HG02884 (cell line): Measurements from ENCODE around the gene MGLL.

ENCODE experiments used
- ATAC-seq: cut with Tn5 transposase; IDR thresholded peaks from one replicate; pipeline ENCODE4 v1.9.1; 2021; ENCODE audit warnings: mild to moderate bottlenecking, moderate library complexity; ENCODE audit not compliant: unreplicated experiment

Gene MGLL

GRCh38 chr3:127730666-127731295, 91.5 kb downstream of the MGLL start:
- ATAC-seq: no peak

DNA sequence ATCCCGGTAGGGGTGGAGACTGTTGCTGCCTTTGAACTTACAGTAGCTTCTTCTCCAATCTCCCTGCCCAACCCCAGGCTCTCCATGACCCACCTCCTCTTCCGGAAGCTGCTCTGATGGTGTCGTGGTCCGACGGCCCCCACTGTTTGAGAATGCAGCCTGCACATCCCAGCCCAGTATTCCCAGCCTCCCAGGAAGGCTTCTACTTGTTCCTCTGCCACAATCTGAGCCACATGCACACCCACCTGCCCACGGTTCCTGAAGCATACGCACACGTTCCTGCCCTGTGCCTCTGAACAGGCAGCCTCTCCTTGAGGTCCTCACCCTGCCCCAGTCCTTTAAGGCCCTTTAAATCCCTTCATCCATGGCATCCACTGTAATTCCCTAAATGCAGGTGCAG, 92.1 kb downstream of the MGLL start:
- ATAC-seq: no peak

DNA sequence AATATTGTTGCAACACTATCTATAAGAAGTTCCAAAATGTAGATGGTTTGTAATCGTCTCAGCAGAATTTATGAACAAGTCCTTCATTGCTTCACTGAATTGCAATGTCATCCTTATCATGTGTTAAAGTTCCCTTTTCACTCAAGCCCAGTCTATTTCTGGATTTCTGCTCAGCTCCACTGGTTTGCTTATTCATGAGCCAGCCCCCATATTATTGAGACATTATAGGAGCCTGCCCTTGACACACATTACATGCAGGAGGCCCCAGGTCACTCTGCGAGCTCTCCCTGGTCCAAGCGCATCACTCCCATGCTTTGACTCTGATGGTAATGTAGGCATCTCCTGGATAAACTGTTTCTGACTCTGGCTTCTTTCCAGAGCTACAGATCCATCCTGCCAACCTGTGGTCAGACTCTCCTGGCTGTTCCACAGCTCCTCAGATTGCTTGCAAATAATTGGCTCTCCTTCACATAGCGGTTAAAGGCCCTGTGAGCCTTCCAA, 92.7 kb downstream of the MGLL start:
- no peak for ATAC-seq

GRCh38 chr3:127728417-127729015, 93.8 kb downstream of the MGLL start:
- no peak for ATAC-seq

DNA sequence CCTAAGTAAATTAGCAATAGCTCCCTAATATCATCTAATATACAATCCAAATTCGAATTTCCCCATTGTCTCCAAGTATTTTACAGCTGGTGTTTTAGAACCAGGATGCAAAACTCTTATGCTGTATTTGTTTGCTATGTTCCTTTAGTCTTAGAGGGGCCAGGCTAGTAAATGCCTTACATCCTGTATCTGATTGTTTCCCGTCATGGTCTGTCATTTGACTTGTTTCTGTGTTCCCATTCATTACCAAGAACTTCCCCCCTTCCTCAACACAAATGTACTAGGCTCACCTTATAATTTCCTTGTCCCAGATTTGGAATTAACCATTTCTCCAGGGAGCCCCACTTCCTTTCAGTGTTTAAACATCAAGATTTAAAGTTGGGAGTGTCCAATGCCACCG, 95.4 kb downstream of the MGLL start:
- no peak for ATAC-seq

DNA sequence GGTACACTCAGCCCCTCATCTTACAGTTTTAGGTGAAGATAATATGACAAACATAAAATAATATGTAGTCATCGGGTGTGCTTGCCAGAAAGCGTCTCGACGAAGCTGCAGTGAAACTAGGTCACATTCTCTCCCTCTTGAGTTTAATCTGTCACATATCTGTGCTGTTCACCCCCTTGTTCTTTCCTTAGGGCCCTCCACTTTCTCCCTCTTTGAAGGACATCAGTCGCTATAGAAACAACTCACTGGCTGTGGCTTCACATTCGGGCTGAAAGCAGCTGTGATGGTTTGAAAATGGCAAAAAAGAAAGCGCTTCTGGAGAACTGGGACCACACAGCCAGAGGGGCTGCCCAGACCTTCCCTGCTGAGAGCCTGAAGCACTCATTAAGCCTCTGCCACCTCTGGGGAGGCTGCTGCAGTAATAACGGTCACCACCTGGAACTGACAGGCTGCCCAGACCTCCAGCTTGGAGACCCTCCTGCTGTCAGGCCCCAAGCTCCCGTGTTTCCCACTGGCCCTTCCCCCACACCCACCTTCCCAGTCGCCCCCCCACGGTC, 99.2 kb downstream of the MGLL start:
- no peak for ATAC-seq

GRCh38 chr3:127722091-127722784, 100.1 kb downstream of the MGLL start:
- ATAC-seq: no peak

DNA sequence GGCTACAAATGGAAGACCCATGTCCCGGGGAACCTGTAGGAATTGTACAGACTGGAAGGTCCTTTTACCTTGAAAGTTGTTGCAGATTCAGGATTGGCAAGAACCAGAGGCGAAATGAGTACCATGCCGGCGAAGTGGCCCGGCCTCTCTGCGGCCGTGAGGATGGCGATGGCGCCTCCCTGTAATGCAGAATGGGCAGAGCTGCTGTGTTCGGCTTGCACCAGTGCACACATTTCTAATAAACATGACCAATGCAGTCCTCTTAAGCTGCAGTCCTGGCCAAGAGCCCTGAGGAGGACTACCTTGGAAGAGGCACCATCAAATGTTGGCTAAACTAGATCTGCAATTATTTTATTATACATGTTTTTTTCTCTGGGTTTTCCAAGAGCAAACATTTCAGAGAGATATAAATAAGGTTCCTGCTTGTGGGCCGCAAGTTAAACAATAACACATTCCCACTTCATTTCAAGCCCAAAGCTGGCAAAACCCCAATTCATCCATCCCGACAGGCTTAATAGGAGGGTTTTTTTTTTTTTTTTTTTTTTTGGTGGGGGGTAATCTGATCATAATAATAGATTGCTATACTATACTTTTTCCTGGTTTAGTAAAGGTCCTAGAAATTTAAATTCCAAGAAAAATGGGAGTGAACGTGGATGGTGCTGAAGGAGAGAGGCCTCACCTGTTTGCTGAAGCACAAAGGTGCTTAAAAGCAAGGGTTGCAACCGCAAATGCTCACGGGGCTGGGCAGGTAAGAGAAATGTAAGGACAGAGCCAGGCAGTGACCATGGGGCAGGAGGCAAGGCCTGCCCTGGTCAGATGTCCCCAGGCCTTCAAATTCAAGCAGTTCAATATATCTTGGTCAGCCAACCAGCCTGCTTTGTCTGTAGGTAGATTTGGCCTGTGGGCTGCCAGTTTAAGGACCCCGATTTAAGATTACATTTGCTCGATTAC, 101.1 kb downstream of the MGLL start:
- no peak for ATAC-seq

DNA sequence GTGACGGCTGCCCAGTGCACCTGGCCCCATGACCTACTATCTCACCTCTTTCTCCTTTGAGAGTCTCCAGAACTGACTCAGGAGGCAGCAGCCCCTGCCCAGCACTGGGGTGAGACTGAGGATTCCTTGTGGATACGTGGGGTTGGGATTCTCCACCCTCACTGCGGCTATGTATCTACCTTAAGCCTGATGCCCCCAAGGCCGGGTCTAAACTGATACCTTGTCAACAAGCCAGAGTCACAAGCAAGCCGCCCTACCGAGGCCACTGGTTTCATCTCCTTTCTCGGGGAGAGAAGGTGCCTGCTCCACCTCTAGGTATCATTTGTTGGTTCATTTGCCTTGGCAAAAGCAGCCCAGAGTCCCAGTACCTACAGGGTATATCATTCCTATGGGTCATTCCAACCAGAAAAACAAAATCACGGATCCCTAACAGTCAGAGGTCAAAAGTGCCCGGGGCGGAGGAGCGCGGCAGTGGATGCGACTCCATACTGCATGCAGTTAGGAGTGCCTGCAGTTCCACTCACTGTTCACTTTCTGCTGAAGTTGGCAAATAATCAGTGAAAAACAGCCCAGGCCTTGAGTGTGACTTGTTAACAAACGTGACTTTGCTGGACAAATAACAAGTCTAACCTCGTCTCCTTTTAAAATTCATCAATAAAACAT, 102.0 kb downstream of the MGLL start:
- no peak for ATAC-seq

DNA sequence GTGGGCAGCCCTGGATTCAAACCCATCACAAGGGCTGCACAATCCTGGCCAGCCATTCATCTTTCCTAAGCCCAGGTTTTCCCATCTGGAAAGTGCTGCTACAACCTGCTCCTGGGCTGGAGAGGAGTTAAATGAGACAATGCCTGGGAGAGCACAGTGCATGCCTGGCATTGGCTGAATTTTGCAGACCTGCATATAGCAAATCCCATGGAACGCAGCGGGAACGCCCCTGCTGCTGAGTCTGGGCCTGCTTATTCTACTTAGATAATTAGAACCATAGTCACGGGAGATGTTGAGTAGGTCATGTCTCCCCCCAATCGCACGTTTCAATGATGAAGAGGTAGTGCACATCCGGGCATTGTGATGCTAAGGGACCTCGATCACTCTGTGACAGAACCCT, 102.9 kb downstream of the MGLL start:
- no peak for ATAC-seq

DNA sequence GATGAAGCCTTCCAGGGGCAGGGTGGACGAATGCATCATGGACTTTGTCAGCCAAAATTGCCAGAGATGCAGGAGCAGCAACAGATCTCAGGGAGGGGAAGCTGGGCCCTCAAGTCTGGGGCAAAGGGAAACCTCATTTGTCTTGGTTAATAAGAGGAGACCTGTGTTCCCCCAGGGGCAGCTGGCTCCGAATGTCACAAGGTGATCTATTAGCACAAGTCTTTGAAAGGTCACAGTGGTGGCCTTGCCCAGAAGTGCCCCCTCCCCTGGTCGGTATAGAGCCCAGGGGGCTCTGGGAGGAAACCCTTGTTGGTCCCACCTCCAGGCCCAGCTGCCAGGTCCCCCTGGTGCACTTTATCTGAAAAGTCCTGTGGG, 103.4 kb downstream of the MGLL start:
- no peak for ATAC-seq

GRCh38 chr3:127718245-127718915, 103.9 kb downstream of the MGLL start:
- no peak for ATAC-seq

DNA sequence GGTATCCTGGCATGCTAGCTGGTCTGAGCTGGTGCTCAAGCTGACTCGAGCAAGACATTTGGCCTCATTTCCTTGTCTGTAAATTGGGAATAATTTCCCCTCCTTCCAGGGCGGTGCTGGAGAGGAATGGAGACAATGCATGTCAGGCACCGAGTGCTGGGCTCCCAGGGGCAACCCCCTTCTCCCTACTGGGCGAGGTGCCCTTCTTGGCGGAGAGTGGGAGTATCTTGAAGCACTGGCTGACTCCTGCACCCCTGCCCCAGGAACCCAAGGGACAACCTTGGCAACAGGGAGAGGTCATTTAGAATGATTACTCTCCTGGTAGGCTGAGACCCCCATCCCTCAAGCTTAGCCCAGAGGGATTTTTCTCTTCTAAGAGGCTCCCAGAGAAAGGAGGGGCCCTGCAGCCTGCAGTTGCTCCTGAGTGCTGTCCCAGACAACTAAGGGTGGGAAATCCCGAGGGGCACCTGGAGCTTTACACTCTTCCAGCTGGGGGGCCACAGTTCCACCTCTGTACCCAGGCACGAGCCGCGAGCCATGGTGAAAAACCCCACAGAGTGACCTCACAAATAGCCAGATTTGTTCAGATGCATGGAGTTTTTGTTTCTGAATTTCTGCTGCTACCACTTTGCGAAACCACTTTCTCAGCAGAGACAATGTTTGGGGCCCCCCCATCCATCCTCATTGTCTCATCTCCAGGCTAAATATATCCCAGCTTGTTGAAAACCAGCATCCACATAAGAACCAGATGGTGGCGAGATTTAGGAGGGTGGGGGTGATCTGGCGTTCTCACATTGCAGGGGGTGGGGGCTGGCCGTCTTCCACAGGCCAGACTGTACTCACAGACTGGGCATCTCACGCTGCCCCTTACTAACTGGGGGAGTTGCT, 104.7 kb downstream of the MGLL start:
- no peak for ATAC-seq

- no peak for ATAC-seq
Observed at GRCh38 chr3:127716384-127716783, 105.9 kb downstream of the MGLL start.

- ATAC-seq: no peak
Observed at GRCh38 chr3:127715532-127715931, 106.8 kb downstream of the MGLL start.

GRCh38 chr3:127714866-127715265, 107.4 kb downstream of the MGLL start:
- ATAC-seq: no peak

GRCh38 chr3:127714125-127714571, 108.2 kb downstream of the MGLL start:
- ATAC-seq: no peak

GRCh38 chr3:127712881-127713771, 109.2 kb downstream of the MGLL start:
- ATAC-seq: no peak
